Rectal smooth muscle tissue (tissue), 1 donor: ENCODE measurements around the gene LRIT2.

Experiments
- H3K27ac ChIP-seq: one replicate; pipeline ENCODE4 v1.7.0; 2013; ENCODE audit warnings: low read depth, low read length, inconsistent platforms
- H3K27me3 ChIP-seq: one replicate; pipeline ENCODE4 v1.7.0; 2013; ENCODE audit warnings: low read length; ENCODE audit not compliant: control insufficient read depth, insufficient read depth
- H3K36me3 ChIP-seq: one replicate; pipeline ENCODE4 v1.7.0; 2013; ENCODE audit warnings: low read length; ENCODE audit not compliant: control insufficient read depth, insufficient read depth
- H3K4me1 ChIP-seq: one replicate; pipeline ENCODE4 v1.7.0; 2013; ENCODE audit warnings: low read length; ENCODE audit not compliant: control insufficient read depth, insufficient read depth
- H3K4me3 ChIP-seq: one replicate; pipeline ENCODE4 v1.7.0; 2013; ENCODE audit warnings: low read length
- H3K9ac ChIP-seq: one replicate; pipeline ENCODE4 v1.7.0; 2013; ENCODE audit warnings: low read length

LRIT2 gene

GRCh38 chr10:84213076-84213475 is 12.3 kb downstream of the LRIT2 start:
- Histone ChIP-seq H3K36me3 (no peaks in the 10 kb centered on the region), H3K27me3 (no peaks in the 10 kb centered on the region), H3K4me3 (no peak overlapping the region), H3K27ac (no peak overlapping the region), H3K9ac (no peak overlapping the region), H3K4me1 (no peaks in the 10 kb centered on the region)

- no peaks in the 10 kb centered on the region for H3K36me3 ChIP-seq
Measured at GRCh38 chr10:84212014-84212413, 13.3 kb downstream of the LRIT2 start.

GRCh38 chr10:84211566-84211965 is 13.8 kb downstream of the LRIT2 start:
- Histone ChIP-seq H3K27ac (no peak overlapping the region), H3K36me3 (no peaks in the 10 kb centered on the region), H3K4me3 (no peak overlapping the region), H3K9ac (no peak overlapping the region), H3K27me3 (no peaks in the 10 kb centered on the region), H3K4me1 (no peaks in the 10 kb centered on the region)

More at GRCh38 chr10:84212014-84212413, 13.3 kb downstream of the LRIT2 start:
- no peak overlapping the region for H3K4me3 ChIP-seq
- no peaks in the 10 kb centered on the region for H3K4me1 ChIP-seq
- no peak overlapping the region for H3K9ac ChIP-seq
- H3K27ac ChIP-seq: no peak overlapping the region
- no peaks in the 10 kb centered on the region for H3K27me3 ChIP-seq

GRCh38 chr10:84208023-84208422 is 17.3 kb downstream of the LRIT2 start:
- no peak overlapping the region for H3K27ac ChIP-seq
- H3K9ac ChIP-seq: no peak overlapping the region

GRCh38 chr10:84205853-84206525 is 19.4 kb downstream of the LRIT2 start:
- no peak overlapping the region for H3K27ac ChIP-seq
- H3K9ac ChIP-seq: no peak overlapping the region
- H3K4me1 ChIP-seq: no peaks in the 10 kb centered on the region
- H3K4me3 ChIP-seq: no peak overlapping the region
- H3K36me3 ChIP-seq: no peaks in the 10 kb centered on the region
- no peaks in the 10 kb centered on the region for H3K27me3 ChIP-seq

More at GRCh38 chr10:84208023-84208422, 17.3 kb downstream of the LRIT2 start:
- no peaks in the 10 kb centered on the region for H3K4me1 ChIP-seq
- no peaks in the 10 kb centered on the region for H3K27me3 ChIP-seq
- no peak overlapping the region for H3K4me3 ChIP-seq
- no peaks in the 10 kb centered on the region for H3K36me3 ChIP-seq

- Histone ChIP-seq H3K27ac (no peak overlapping the region), H3K4me3 (no peak overlapping the region), H3K9ac (no peak overlapping the region), H3K4me1 (no peaks in the 10 kb centered on the region), H3K36me3 (no peaks in the 10 kb centered on the region), H3K27me3 (no peaks in the 10 kb centered on the region)
Measured at GRCh38 chr10:84205049-84205852, 20.1 kb downstream of the LRIT2 start.

GRCh38 chr10:84204610-84205009 is 20.7 kb downstream of the LRIT2 start:
- Histone ChIP-seq H3K27ac (no peak overlapping the region), H3K4me3 (no peak overlapping the region), H3K27me3 (no peaks in the 10 kb centered on the region), H3K36me3 (no peaks in the 10 kb centered on the region), H3K9ac (no peak overlapping the region), H3K4me1 (no peaks in the 10 kb centered on the region)

- no peaks in the 10 kb centered on the region for H3K36me3 ChIP-seq
- H3K4me3 ChIP-seq: no peak overlapping the region
- H3K27ac ChIP-seq: no peak overlapping the region
- H3K4me1 ChIP-seq: no peaks in the 10 kb centered on the region
- H3K27me3 ChIP-seq: no peaks in the 10 kb centered on the region
- H3K9ac ChIP-seq: no peak overlapping the region
Measured at GRCh38 chr10:84204122-84204521, 21.2 kb downstream of the LRIT2 start.

GRCh38 chr10:84202349-84202748 is 23.0 kb downstream of the LRIT2 start:
- Histone ChIP-seq H3K27ac (no peak overlapping the region), H3K4me1 (no peaks in the 10 kb centered on the region)

GRCh38 chr10:84201682-84202081 is 23.7 kb downstream of the LRIT2 start:
- no peak overlapping the region for H3K4me3 ChIP-seq
- no peaks in the 10 kb centered on the region for H3K27me3 ChIP-seq
- H3K27ac ChIP-seq: no peak overlapping the region
- H3K36me3 ChIP-seq: no peaks in the 10 kb centered on the region
- H3K4me1 ChIP-seq: peaks cover 3% of the 10 kb centered on the region
- H3K9ac ChIP-seq: no peak overlapping the region

More at GRCh38 chr10:84202349-84202748, 23.0 kb downstream of the LRIT2 start:
- Histone ChIP-seq H3K9ac (no peak overlapping the region), H3K36me3 (no peaks in the 10 kb centered on the region), H3K27me3 (no peaks in the 10 kb centered on the region), H3K4me3 (no peak overlapping the region)

GRCh38 chr10:84201244-84201606 is 24.1 kb downstream of the LRIT2 start:
- Histone ChIP-seq H3K4me3 (no peak overlapping the region), H3K4me1 (peaks cover 5% of the 10 kb centered on the region), H3K27ac (no peak overlapping the region), H3K9ac (no peak overlapping the region), H3K27me3 (no peaks in the 10 kb centered on the region), H3K36me3 (no peaks in the 10 kb centered on the region)

GRCh38 chr10:84200537-84201243 is 24.7 kb downstream of the LRIT2 start:
- no peaks in the 10 kb centered on the region for H3K36me3 ChIP-seq
- peak overlapping the region; percentile 16 for H3K9ac ChIP-seq
- peaks cover 5% of the 10 kb centered on the region for H3K4me1 ChIP-seq
- no peak overlapping the region for H3K27ac ChIP-seq
- H3K4me3 ChIP-seq: no peak overlapping the region
- H3K27me3 ChIP-seq: no peaks in the 10 kb centered on the region
